Epithelial cell of proximal tubule (primary cell): ENCODE data around the gene TMPRSS6. TPM values are rescaled to one million over a fixed set of nuclear protein-coding genes. Genes with fewer than 3 reads are reported as not detected.

Experiments
- DNase-seq: peaks from one replicate; pipeline ENCODE4 v3.0.0-alpha.2; 2011; ENCODE audit warnings: low read depth
- H3K4me3 ChIP-seq: 2 replicates; pipeline ENCODE4 v1.5.1; 2011; ENCODE audit warnings: low read depth, mild to moderate bottlenecking, low read length
- total RNA-seq: library from RNA; depleted of rRNA; stranded (reverse); fragments of >200 nt; gene quantifications from 2 replicates; pipeline ENCODE4 v1.2.3, GENCODE V29; 2015
- TF ChIP-seq, protein P1 (sequence below): conservative IDR thresholded peaks from 2 replicates; pipeline ENCODE4 v1.5.1; 2012; ENCODE audit warnings: low read depth, mild to moderate bottlenecking, low read length

The TMPRSS6 gene
- total RNA-seq, 1 donor from 2014 or later: not detected

DNA sequence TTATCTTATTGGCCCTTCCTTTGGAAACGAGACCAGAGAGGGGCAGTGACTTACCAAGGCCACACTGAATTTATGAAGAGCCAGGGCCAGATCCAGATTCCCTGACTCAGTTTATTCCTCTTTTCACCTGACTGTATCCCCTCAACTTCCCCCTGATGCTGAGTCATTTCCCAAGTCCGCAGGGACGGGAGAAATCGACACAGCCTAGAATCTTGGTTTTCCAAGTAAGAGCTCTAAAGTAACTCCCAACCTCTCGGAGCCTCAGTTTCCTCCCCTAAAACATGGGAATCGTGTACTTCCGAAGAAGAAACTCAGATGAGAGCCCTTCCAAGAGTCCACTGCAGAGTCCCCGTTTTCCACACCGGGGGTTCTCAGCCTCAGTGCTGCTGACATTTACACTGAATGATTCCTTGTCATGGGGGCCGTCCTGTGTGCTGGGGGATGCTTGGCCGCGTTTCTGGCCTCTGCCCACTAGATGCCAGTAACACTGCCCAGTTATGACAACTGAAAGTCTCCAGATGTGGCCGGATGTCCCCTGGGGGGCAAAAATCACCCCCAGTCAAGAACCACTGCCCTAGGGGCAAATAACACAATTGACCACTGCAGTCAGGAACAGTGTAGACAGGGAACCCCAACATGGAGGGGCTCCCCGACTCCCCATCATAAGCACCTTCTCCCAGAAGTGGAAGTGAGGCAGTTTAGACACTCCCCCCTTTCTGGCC lies 78.8 kb downstream of the TMPRSS6 start:
- TF ChIP-seq, protein P1, sequence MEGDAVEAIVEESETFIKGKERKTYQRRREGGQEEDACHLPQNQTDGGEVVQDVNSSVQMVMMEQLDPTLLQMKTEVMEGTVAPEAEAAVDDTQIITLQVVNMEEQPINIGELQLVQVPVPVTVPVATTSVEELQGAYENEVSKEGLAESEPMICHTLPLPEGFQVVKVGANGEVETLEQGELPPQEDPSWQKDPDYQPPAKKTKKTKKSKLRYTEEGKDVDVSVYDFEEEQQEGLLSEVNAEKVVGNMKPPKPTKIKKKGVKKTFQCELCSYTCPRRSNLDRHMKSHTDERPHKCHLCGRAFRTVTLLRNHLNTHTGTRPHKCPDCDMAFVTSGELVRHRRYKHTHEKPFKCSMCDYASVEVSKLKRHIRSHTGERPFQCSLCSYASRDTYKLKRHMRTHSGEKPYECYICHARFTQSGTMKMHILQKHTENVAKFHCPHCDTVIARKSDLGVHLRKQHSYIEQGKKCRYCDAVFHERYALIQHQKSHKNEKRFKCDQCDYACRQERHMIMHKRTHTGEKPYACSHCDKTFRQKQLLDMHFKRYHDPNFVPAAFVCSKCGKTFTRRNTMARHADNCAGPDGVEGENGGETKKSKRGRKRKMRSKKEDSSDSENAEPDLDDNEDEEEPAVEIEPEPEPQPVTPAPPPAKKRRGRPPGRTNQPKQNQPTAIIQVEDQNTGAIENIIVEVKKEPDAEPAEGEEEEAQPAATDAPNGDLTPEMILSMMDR: peak; percentile 29
- H3K4me3 ChIP-seq: no peak overlapping the region
- no peak for DNase-seq

DNA sequence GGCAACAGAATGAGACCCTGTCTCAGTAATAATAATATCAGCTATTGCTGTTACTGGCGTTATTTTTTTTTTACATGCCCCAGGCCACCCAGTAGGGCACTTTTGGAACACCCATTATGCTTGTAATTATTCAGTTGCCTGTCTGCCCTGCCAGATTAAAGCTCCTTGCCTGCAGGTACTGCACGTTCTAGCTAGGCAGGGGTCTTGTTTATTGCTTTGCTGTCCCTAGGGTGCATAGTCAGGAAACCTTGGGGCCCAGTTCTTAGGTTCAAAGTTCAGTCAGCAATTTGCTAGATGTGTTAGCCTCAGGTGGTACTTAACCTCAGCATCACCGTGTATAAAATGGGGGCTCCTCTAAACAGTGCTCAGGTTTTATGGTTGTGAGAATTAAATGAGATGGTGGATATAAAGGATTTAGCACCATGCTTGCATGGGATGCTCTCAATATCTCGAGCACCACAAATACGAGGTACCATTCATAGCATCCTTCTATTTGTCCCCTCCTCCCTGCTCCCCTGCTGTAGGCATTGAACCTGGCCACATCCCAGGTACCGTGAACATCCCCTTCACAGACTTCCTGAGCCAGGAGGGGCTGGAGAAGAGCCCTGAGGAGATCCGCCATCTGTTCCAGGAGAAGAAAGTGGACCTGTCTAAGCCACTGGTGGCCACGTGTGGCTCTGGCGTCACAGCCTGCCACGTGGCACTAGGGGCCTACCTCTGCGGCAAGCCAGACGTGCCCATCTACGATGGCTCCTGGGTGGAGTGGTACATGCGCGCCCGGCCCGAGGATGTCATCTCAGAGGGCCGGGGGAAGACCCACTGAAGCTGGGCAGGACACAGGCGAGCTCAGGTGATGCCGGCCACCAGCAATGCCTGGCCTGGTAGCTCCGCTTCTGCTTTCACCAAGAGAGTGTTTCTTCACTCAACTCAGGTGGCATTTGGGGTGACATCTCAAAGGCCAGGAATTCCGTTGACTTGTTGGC lies 80.5 kb downstream of the TMPRSS6 start:
- no peak overlapping the region for H3K4me3 ChIP-seq
- DNase-seq: no peak
- TF ChIP-seq, protein P1: no peak

DNA sequence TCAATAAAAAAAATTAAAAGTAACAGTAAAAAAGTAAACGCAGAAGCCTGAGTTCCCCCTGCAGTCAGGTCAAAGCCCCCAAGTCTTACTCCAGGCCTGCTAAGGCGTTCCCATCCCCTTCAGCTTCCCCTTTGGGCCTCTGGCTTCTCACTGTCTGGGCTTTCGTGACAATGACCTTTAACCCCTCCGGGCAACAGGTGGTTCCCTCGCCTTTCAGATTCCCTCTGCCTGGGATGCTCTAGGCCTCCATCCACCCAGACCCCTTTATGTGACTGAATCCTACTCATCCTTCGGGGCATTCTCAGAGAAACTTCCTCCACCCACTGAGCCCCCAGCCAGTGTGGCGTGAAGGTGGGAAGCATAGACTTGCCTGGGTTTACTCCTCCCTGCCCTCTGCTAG lies 82.0 kb downstream of the TMPRSS6 start:
- H3K4me3 ChIP-seq: no peak overlapping the region
- TF ChIP-seq, protein P1: no peak
- DNase-seq: no peak

- TF ChIP-seq, protein P1: no peak
- no peak for DNase-seq
- no peak overlapping the region for H3K4me3 ChIP-seq
These were observed 83.2 kb downstream of the TMPRSS6 start for GRCh38 chr22:37026325-37026724.

DNA sequence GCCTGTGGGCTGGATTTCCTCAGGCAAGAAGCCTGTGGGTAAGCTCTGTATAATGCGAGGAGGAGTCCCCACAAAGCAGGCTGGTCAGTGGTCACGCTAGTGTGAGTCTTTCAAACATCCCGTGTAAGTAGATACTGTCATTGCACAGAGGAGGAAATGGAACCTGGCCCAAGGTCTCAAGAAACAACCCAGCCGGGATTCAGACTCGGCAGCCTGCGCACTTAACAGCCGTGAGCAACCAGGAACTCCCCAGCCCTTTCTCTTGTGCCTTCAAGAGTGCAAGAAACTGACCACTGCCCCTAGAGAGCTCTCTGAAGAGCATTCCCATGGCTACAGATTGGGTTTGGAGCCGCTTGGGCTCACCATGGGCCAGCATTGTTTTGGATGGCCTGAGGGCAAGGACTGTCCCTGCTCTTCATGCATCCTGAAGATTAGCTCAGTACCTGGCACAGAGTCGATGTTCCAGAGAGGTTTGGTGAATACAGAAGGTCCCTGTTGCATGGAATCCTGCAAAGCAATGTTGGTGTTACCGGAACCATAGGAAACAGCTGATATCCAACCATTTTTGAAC lies 83.9 kb downstream of the TMPRSS6 start:
- TF ChIP-seq, protein P1: no peak
- no peak for DNase-seq
- H3K4me3 ChIP-seq: no peak overlapping the region

DNA sequence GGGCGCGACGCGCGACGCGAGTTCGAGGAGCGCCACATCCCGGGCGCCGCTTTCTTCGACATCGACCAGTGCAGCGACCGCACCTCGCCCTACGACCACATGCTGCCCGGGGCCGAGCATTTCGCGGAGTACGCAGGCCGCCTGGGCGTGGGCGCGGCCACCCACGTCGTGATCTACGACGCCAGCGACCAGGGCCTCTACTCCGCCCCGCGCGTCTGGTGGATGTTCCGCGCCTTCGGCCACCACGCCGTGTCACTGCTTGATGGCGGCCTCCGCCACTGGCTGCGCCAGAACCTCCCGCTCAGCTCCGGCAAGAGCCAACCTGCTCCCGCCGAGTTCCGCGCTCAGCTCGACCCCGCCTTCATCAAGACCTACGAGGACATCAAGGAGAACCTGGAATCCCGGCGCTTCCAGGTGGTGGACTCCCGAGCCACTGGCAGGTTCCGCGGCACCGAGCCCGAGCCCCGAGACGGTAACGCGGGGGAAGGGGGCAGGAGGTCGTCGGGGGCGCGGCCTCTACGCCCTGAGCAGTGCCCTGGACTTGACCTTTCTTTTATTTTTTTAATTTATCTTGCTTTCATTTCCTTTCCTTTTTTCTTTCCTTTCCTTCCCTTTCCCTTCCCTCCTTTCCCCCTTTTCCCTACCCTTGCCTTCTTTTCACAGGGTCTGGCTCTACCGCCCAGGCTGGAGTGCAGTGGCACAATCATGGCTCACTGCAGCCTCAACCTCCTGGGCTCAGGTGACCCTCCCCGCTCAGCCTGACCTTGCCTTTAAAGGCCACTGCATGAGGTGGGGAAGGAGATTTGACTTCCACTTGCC lies 85.0 kb downstream of the TMPRSS6 start:
- TF ChIP-seq, protein P1: no peak
- no peak overlapping the region for H3K4me3 ChIP-seq
- DNase-seq: no peak
